ENCODE measurements around the gene VSX1.
A peak's percentile ranks its signal among the peaks of the same experiment; 100 is the strongest.

The VSX1 gene

GRCh38 chr20:25088267-25088666, 6.3 kb upstream of the VSX1 start:
- no peak for FAIRE-seq
- DNase-seq (ENCODE audit: insufficient read length, low spot score): no peak

- DNase-seq (ENCODE audit: insufficient read length, low spot score): no peak
- no peak for FAIRE-seq
Measured at GRCh38 chr20:25087186-25087929, 5.4 kb upstream of the VSX1 start.

GRCh38 chr20:25085756-25086495, 4.0 kb upstream of the VSX1 start:
- DNase-seq (ENCODE audit: insufficient read length, low spot score) (no peak), FAIRE-seq (no peak)

- DNase-seq (ENCODE audit: insufficient read length, low spot score) (no peak), FAIRE-seq (no peak)
Measured at GRCh38 chr20:25084626-25085187, 2.8 kb upstream of the VSX1 start.

- no peak for FAIRE-seq
- no peak for DNase-seq (ENCODE audit: insufficient read length, low spot score)
Measured at GRCh38 chr20:25083773-25084625, 2.1 kb upstream of the VSX1 start.

- FAIRE-seq (no peak), DNase-seq (ENCODE audit: insufficient read length, low spot score) (no peak)
Measured at GRCh38 chr20:25083141-25083772, 1.3 kb upstream of the VSX1 start.

- FAIRE-seq: no peak
Measured at GRCh38 chr20:25082498-25082873, 545 bp upstream of the VSX1 start.

GRCh38 chr20:25081065-25081729, 744 bp downstream of the VSX1 start:
- FAIRE-seq: no peak
- DNase-seq (ENCODE audit: insufficient read length, low spot score): no peak

More at GRCh38 chr20:25082498-25082873, 545 bp upstream of the VSX1 start:
- DNase-seq (ENCODE audit: insufficient read length, low spot score): no peak

GRCh38 chr20:25079171-25079570, 2.8 kb downstream of the VSX1 start:
- no peak for DNase-seq (ENCODE audit: insufficient read length, low spot score)
- FAIRE-seq: no peak

GRCh38 chr20:25078662-25079061, 3.3 kb downstream of the VSX1 start:
- DNase-seq (ENCODE audit: insufficient read length, low spot score) (no peak), FAIRE-seq (no peak)

GRCh38 chr20:25077610-25078169, 4.3 kb downstream of the VSX1 start:
- FAIRE-seq: no peak
- no peak for DNase-seq (ENCODE audit: insufficient read length, low spot score)

- DNase-seq (ENCODE audit: insufficient read length, low spot score) (no peak), FAIRE-seq (peak; percentile 14)
Measured at GRCh38 chr20:25076731-25077609, 5.0 kb downstream of the VSX1 start.

GRCh38 chr20:25076201-25076600, 5.7 kb downstream of the VSX1 start:
- no peak for FAIRE-seq

GRCh38 chr20:25073544-25073943, 8.4 kb downstream of the VSX1 start:
- DNase-seq (ENCODE audit: insufficient read length, low spot score): no peak
- no peak for FAIRE-seq

More at GRCh38 chr20:25076201-25076600, 5.7 kb downstream of the VSX1 start:
- DNase-seq (ENCODE audit: insufficient read length, low spot score): no peak

- DNase-seq (ENCODE audit: insufficient read length, low spot score): no peak
- no peak for FAIRE-seq
Measured at GRCh38 chr20:25072226-25072811, 9.6 kb downstream of the VSX1 start.

GRCh38 chr20:25071734-25072133, 10.2 kb downstream of the VSX1 start:
- FAIRE-seq (no peak), DNase-seq (ENCODE audit: insufficient read length, low spot score) (no peak)

- FAIRE-seq (no peak), DNase-seq (ENCODE audit: insufficient read length, low spot score) (no peak)
Measured at GRCh38 chr20:25070821-25071473, 11.0 kb downstream of the VSX1 start.
